NCI-H2196 treated with DMSO at 0.1 percent for 48 hours (cell line): ENCODE measurements around the gene DNM1L.

Experiments used
- DNase-seq: peaks from one replicate; lab custom pipeline; 2025; ENCODE audit not compliant: unreplicated experiment; lab: John Stamatoyannopoulos, UW

DNM1L gene

GRCh38 chr12:32755654-32756475 lies 76.8 kb downstream of the DNM1L start, which contains the start of gene YARS2:
TSS of gene YARS2 (minus strand) at chr12:32755897. CDS start at chr12:32755874, 23 bp downstream.
- peak; percentile 96 for DNase-seq

- DNase-seq: no peak
Measured at GRCh38 chr12:32756476-32757066, 77.5 kb downstream of the DNM1L start.

- no peak for DNase-seq
Measured at GRCh38 chr12:32757157-32757556, 78.1 kb downstream of the DNM1L start.

- no peak for DNase-seq
Measured at GRCh38 chr12:32761716-32762115, 82.6 kb downstream of the DNM1L start.

GRCh38 chr12:32765906-32766305 lies 86.8 kb downstream of the DNM1L start:
- peak; percentile 15 for DNase-seq

GRCh38 chr12:32768518-32768917 lies 89.4 kb downstream of the DNM1L start:
- no peak for DNase-seq

- DNase-seq: no peak
Measured at GRCh38 chr12:32770141-32770540, 91.0 kb downstream of the DNM1L start.

GRCh38 chr12:32773691-32774090 lies 94.6 kb downstream of the DNM1L start:
- no peak for DNase-seq

- DNase-seq: no peak
Measured at GRCh38 chr12:32776258-32776657, 97.2 kb downstream of the DNM1L start.

GRCh38 chr12:32777159-32777558 lies 98.1 kb downstream of the DNM1L start:
- no peak for DNase-seq

GRCh38 chr12:32777691-32778175 lies 98.6 kb downstream of the DNM1L start:
- DNase-seq: no peak

- DNase-seq: no peak
Measured at GRCh38 chr12:32780071-32780470, 101.0 kb downstream of the DNM1L start.

GRCh38 chr12:32783029-32783428 lies 103.9 kb downstream of the DNM1L start:
- DNase-seq: no peak

GRCh38 chr12:32785557-32785956 lies 106.5 kb downstream of the DNM1L start:
- no peak for DNase-seq

- DNase-seq: no peak
Measured at GRCh38 chr12:32788405-32788804, 109.3 kb downstream of the DNM1L start.

GRCh38 chr12:32789446-32789845 lies 110.3 kb downstream of the DNM1L start:
- no peak for DNase-seq

- DNase-seq: no peak
Measured at GRCh38 chr12:32789916-32790315, 110.8 kb downstream of the DNM1L start.

- no peak for DNase-seq
Measured at GRCh38 chr12:32794281-32794680, 115.2 kb downstream of the DNM1L start.
